Neural progenitor cell (in vitro differentiated cells): ENCODE results near the gene PREPL.

Experiments
- CTCF ChIP-seq: fragments of 200-600 bp; sonication (generic); IDR thresholded peaks from 2 replicates; pipeline ENCODE4 v1.5.1; 2017; ENCODE audit warnings: antibody characterized with exemption, mild to moderate bottlenecking
- EZH2 ChIP-seq: fragments of 200-600 bp; sonication (generic); IDR thresholded peaks from 2 replicates; pipeline ENCODE4 v1.6.1; 2017; ENCODE audit warnings: antibody characterized with exemption, mild to moderate bottlenecking, moderate library complexity

- TF ChIP-seq EZH2 (no peak), CTCF (no peak)
These were observed 40.5 kb downstream of the PREPL start for GRCh38 chr2:44320832-44321231.
